Measurements from ENCODE around the gene IGFBP4. TPM values are rescaled to one million over a fixed set of nuclear protein-coding genes. Genes with fewer than 3 reads are reported as not detected.

The IGFBP4 gene
- total and polyA plus RNA-seq, 2 of the 13 experiments (the other 11 are each of a cell fraction or from before 2014, with no cell fraction given): 4.1 to 49.0 TPM

DNA sequence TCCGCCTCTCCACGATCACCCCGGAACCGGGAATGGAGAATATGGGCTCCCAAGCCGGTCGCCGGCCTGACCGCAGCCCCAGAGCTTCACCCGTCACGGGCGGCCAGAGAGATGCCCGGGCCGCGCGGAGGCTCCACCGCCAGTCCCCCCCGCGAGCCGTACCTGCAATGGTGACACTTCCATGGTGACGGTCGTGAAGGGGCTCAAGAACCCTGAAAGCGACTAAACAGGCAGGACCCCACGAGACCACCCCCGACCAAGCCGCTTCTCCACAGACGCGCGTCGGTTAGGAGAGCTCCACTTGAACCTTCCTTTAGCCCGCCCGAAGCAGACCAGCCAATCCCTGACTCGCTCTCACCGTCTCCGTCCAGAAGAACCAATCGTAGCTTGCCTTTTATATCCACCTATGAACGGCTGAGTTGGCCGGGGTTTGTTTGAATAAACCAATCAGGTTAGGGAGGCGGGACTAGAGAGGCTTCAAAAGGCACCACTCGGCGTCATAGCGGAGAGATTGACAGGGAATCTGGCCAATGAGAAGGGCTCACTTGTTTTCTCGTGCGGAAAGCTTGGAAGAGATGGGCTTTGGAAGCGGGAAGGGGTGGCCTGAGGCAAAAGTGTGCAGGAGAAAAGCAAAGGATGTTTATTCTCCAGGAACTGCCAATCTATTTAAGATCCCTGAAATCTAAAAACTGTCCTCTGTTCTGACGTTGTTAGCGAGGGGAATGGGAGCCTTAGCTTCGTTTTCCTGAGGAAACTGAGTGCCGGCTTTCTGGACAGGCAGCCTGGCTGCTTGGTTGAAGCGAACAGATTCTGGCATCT, 25.4 kb upstream of the IGFBP4 start, which contains the start of gene TOP2A (continued):
- no peak for TF ChIP-seq TOE1 (CRISPR knock-in tag; IDR thresholded peaks at IDR 0.05)
- TF ChIP-seq, protein P1, sequence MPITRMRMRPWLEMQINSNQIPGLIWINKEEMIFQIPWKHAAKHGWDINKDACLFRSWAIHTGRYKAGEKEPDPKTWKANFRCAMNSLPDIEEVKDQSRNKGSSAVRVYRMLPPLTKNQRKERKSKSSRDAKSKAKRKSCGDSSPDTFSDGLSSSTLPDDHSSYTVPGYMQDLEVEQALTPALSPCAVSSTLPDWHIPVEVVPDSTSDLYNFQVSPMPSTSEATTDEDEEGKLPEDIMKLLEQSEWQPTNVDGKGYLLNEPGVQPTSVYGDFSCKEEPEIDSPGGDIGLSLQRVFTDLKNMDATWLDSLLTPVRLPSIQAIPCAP (CRISPR knock-in tag; IDR thresholded peaks at IDR 0.05; ENCODE audit: low read depth): no peak
- TF ChIP-seq NAIF1 (CRISPR knock-in tag; IDR thresholded peaks at IDR 0.05; ENCODE audit: borderline replicate concordance): peak; percentile 71; the same call in 1 of the 2 replicates
- TF ChIP-seq AGO2 (optimal IDR thresholded peaks at IDR 0.05; ENCODE audit: low read depth, low read length): peak; percentile 79
- TF ChIP-seq ZNF44 (CRISPR knock-in tag; IDR thresholded peaks at IDR 0.05): peak; percentile 73
- peak; percentile 56 for TF ChIP-seq BHLHE40 (IDR thresholded peaks at IDR 0.05; ENCODE audit: low read length)
- TF ChIP-seq TBX3 (IDR thresholded peaks at IDR 0.05; ENCODE audit: borderline replicate concordance): peak; percentile 47; the same call in 1 of the 2 replicates
- TF ChIP-seq HNRNPLL (IDR thresholded peaks at IDR 0.05; ENCODE audit: low read depth, low read length, poor library complexity, severe bottlenecking): peak; percentile 57
- TF ChIP-seq, protein P2, sequence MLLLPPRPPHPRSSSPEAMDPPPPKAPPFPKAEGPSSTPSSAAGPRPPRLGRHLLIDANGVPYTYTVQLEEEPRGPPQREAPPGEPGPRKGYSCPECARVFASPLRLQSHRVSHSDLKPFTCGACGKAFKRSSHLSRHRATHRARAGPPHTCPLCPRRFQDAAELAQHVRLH (CRISPR knock-in tag; IDR thresholded peaks at IDR 0.05; ENCODE audit: borderline replicate concordance, low read depth): 0 out of 2 replicates have a peak, but pooled peaks have one; percentile 35
- TF ChIP-seq ARNT2 (CRISPR knock-in tag; IDR thresholded peaks at IDR 0.05; ENCODE audit: low read depth): peak; percentile 88
- TF ChIP-seq POGZ (CRISPR knock-in tag; IDR thresholded peaks at IDR 0.05): peak; percentile 82
- TF ChIP-seq, protein P3, sequence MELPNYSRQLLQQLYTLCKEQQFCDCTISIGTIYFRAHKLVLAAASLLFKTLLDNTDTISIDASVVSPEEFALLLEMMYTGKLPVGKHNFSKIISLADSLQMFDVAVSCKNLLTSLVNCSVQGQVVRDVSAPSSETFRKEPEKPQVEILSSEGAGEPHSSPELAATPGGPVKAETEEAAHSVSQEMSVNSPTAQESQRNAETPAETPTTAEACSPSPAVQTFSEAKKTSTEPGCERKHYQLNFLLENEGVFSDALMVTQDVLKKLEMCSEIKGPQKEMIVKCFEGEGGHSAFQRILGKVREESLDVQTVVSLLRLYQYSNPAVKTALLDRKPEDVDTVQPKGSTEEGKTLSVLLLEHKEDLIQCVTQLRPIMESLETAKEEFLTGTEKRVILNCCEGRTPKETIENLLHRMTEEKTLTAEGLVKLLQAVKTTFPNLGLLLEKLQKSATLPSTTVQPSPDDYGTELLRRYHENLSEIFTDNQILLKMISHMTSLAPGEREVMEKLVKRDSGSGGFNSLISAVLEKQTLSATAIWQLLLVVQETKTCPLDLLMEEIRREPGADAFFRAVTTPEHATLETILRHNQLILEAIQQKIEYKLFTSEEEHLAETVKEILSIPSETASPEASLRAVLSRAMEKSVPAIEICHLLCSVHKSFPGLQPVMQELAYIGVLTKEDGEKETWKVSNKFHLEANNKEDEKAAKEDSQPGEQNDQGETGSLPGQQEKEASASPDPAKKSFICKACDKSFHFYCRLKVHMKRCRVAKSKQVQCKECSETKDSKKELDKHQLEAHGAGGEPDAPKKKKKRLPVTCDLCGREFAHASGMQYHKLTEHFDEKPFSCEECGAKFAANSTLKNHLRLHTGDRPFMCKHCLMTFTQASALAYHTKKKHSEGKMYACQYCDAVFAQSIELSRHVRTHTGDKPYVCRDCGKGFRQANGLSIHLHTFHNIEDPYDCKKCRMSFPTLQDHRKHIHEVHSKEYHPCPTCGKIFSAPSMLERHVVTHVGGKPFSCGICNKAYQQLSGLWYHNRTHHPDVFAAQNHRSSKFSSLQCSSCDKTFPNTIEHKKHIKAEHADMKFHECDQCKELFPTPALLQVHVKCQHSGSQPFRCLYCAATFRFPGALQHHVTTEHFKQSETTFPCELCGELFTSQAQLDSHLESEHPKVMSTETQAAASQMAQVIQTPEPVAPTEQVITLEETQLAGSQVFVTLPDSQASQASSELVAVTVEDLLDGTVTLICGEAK (IDR thresholded peaks at IDR 0.05): no peak
- TF ChIP-seq, protein P3 (CRISPR knock-in tag; IDR thresholded peaks at IDR 0.05): peak; percentile 71
- TF ChIP-seq CHD2 (IDR thresholded peaks at IDR 0.05; ENCODE audit: low read depth, low read length): peak; percentile 79
- TF ChIP-seq PHF8 (CRISPR knock-in tag; IDR thresholded peaks at IDR 0.05): peak; percentile 79
- TF ChIP-seq KDM5B (CRISPR knock-in tag; IDR thresholded peaks at IDR 0.05; ENCODE audit: borderline replicate concordance): peak; percentile 54; the same call in 1 of the 2 replicates
- TF ChIP-seq CHCHD3 (CRISPR knock-in tag; IDR thresholded peaks at IDR 0.05): 0 out of 2 replicates have a peak, but pooled peaks have one; percentile 78
- TF ChIP-seq SIN3A (IDR thresholded peaks at IDR 0.05; ENCODE audit: borderline replicate concordance, low read depth, low read length): peak; percentile 97; the same call in 1 of the 2 replicates
- no peak for TF ChIP-seq ZNF484 (CRISPR knock-in tag; IDR thresholded peaks at IDR 0.05; ENCODE audit: borderline replicate concordance, low read depth)
- TF ChIP-seq HIVEP1 (CRISPR knock-in tag; IDR thresholded peaks at IDR 0.05): no peak

Data from HepG2 (cell line).